Measurements from ENCODE around the gene CD226.

- TF ChIP-seq CTCF (IDR thresholded peaks at IDR 0.05) (no peak), POLR2A (IDR thresholded peaks at IDR 0.05) (no peak)
Measured at GRCh38 chr18:69929041-69929774, 18.5 kb downstream of the CD226 start.
